ENCODE data around the gene IGSF8. TPM values are rescaled to one million over a fixed set of nuclear protein-coding genes. Genes with fewer than 3 reads are reported as not detected.

The IGSF8 gene
- total and polyA plus RNA-seq, 2 experiments from 2014 or later: 29.1 to 32.2 TPM

DNA sequence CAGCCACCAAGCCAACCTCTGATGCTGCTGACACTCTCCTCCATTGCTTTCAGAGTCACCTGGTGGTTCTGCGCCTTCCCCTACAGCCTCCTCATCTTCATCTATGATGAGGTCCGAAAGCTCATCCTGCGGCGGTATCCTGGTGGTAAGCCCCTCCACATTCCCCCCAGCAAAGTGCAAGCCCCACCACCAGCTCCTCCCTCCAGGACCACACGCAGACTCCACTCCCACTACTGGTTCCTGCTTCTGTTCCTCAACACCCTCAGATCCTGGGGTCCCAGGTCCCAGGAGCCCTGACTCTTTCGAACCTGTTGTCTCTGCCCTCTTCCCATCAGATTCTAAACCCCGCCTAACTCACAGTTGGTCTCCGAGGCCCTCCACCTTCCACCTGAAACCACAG lies 41.4 kb upstream of the IGSF8 start:
- no peak for DNase-seq (ENCODE audit: low read depth in 1 of 2, low spot score in 1 of 2)
- H3K4me1 ChIP-seq (ENCODE audit: low read depth): no peaks in the 10 kb centered on the region
- no peaks in the 10 kb centered on the region for H3K36me3 ChIP-seq
- TF ChIP-seq, protein P1, sequence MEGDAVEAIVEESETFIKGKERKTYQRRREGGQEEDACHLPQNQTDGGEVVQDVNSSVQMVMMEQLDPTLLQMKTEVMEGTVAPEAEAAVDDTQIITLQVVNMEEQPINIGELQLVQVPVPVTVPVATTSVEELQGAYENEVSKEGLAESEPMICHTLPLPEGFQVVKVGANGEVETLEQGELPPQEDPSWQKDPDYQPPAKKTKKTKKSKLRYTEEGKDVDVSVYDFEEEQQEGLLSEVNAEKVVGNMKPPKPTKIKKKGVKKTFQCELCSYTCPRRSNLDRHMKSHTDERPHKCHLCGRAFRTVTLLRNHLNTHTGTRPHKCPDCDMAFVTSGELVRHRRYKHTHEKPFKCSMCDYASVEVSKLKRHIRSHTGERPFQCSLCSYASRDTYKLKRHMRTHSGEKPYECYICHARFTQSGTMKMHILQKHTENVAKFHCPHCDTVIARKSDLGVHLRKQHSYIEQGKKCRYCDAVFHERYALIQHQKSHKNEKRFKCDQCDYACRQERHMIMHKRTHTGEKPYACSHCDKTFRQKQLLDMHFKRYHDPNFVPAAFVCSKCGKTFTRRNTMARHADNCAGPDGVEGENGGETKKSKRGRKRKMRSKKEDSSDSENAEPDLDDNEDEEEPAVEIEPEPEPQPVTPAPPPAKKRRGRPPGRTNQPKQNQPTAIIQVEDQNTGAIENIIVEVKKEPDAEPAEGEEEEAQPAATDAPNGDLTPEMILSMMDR (IDR thresholded peaks at IDR 0.05; ENCODE audit: low read depth, low read length): no peak
- no peak overlapping the region for H3K4me3 ChIP-seq
- no peaks in the 10 kb centered on the region for H3K9me3 ChIP-seq (ENCODE audit: low read depth)
- no peak overlapping the region for H3K27ac ChIP-seq
- no peaks in the 10 kb centered on the region for H3K27me3 ChIP-seq

DNA sequence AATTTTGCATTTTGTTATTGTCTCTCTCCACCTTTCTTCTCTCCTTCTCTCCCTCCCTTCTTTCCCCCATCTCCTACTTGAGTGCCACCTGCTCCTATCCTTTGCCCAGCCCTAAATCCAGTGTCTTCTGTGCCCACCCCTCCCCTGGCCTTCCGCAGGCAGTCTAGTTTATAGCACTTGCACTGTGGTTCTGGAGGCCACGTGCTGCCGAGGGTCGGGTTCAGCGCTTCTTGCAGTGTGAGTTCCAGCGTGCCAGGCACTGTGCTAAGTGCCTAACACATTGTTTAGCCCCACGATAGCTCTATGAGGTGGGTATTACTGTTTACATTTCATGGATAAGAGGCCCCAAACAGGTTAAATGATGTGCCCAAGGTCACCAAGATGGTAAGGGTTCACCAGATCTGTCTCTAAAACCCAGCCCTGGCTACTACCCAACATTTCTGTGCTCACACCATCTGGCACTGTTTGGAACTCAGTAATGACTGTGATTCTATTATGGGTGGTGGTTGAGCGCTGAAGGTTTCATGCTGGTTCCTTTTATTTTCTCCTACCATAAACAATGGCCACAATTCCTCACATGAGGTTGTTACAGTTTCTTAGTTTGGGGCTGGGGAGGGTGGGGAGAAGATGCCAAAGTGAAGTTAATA lies 38.9 kb upstream of the IGSF8 start:
- H3K27ac ChIP-seq: no peak overlapping the region
- TF ChIP-seq, protein P1 (IDR thresholded peaks at IDR 0.05; ENCODE audit: low read depth, low read length): no peak
- H3K36me3 ChIP-seq: no peaks in the 10 kb centered on the region
- H3K4me1 ChIP-seq (ENCODE audit: low read depth): no peaks in the 10 kb centered on the region
- no peak for DNase-seq (ENCODE audit: low read depth in 1 of 2, low spot score in 1 of 2)
- H3K27me3 ChIP-seq: no peaks in the 10 kb centered on the region
- no peak overlapping the region for H3K4me3 ChIP-seq
- no peaks in the 10 kb centered on the region for H3K9me3 ChIP-seq (ENCODE audit: low read depth)

DNA sequence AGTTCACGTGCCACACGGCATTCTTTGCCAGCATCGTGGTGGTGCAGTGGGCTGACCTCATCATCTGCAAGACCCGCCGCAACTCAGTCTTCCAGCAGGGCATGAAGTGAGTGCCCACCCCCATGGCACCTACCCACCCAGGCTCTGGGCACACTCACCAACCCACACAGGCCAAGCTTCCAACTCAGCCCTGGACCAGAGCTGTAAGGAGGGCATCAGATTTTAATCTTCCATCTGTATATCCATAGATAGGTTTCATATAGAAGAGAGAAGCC lies 38.4 kb upstream of the IGSF8 start:
- no peak overlapping the region for H3K4me3 ChIP-seq
- H3K4me1 ChIP-seq (ENCODE audit: low read depth): no peaks in the 10 kb centered on the region
- H3K9me3 ChIP-seq (ENCODE audit: low read depth): no peaks in the 10 kb centered on the region
- H3K36me3 ChIP-seq: no peaks in the 10 kb centered on the region
- H3K27ac ChIP-seq: no peak overlapping the region
- TF ChIP-seq, protein P1 (IDR thresholded peaks at IDR 0.05; ENCODE audit: low read depth, low read length): no peak
- H3K27me3 ChIP-seq: no peaks in the 10 kb centered on the region
- DNase-seq (ENCODE audit: low read depth in 1 of 2, low spot score in 1 of 2): no peak

DNA sequence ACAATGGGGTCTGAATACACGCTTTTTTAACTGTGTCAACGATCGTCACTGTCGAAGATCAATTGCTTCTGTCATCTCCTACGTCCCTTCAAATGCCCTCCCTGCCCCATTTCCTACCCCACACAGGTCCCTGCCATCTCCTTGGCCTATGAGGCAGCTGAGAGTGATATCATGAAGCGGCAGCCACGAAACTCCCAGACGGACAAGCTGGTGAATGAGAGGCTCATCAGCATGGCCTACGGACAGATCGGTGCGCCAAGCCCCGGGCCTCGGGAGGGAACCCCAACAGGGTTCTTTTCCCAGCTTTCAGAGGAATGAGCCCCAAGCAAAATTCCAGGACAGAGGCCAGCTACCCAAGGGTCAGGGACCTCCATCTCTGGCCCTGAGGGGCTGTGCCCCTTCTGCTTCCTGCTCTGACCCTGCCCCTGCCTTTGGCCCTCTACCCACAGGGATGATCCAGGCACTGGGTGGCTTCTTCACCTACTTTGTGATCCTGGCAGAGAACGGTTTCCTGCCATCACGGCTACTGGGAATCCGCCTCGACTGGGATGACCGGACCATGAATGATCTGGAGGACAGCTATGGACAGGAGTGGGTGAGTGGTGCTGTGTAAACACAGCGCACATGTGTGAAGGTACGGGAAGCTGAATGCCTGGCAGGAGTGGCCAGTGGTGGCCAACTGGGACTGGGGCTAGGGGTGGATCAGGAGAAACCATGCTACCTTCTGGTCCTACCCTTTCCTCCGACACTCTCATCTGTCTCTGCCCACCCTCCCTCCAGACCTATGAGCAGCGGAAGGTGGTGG lies 37.9 kb upstream of the IGSF8 start:
- Histone ChIP-seq H3K36me3 (no peaks in the 10 kb centered on the region), H3K9me3 (ENCODE audit: low read depth) (no peaks in the 10 kb centered on the region), H3K4me1 (ENCODE audit: low read depth) (no peaks in the 10 kb centered on the region), H3K4me3 (no peak overlapping the region), H3K27ac (no peak overlapping the region), H3K27me3 (no peaks in the 10 kb centered on the region)
- TF ChIP-seq, protein P1 (IDR thresholded peaks at IDR 0.05; ENCODE audit: low read depth, low read length): no peak
- DNase-seq (ENCODE audit: low read depth in 1 of 2, low spot score in 1 of 2): no peak

DNA sequence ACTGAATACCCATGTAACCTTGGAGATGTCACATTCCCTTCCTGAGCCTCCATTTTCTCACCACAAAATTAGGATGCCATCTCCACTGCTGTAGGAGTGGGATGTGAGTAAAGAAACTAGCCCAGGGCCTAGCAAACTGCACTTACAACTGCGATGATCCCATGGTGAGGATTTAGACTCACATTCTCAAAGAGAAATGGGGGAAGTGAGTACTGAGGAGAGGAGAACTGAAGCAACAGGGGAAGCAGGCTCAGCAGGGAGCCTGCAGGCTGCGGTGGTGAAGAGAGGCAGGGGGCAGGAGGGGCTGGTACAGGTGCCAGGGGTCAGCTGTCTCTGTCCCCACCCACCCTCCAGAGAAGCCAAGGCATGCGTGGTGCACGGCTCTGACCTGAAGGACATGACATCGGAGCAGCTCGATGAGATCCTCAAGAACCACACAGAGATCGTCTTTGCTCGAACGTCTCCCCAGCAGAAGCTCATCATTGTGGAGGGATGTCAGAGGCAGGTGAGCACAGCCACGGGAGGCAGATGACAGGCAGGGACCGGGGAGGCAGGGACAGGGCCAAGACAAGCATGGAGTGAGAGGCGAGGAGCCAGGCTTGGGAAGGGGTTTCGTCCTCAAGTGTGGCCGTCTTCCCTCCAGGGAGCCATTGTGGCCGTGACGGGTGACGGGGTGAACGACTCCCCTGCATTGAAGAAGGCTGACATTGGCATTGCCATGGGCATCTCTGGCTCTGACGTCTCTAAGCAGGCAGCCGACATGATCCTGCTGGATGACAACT lies 36.6 kb upstream of the IGSF8 start:
- Histone ChIP-seq H3K27me3 (no peaks in the 10 kb centered on the region), H3K36me3 (peaks cover 7% of the 10 kb centered on the region), H3K4me3 (no peak overlapping the region), H3K27ac (no peak overlapping the region), H3K4me1 (ENCODE audit: low read depth) (no peaks in the 10 kb centered on the region), H3K9me3 (ENCODE audit: low read depth) (no peaks in the 10 kb centered on the region)
- no peak for DNase-seq (ENCODE audit: low read depth in 1 of 2, low spot score in 1 of 2)
- TF ChIP-seq, protein P1 (IDR thresholded peaks at IDR 0.05; ENCODE audit: low read depth, low read length): no peak
